ENCODE data around the gene DIPK1A. TPM values are rescaled to one million over a fixed set of nuclear protein-coding genes. Genes with fewer than 3 reads are reported as not detected.

Gene DIPK1A
- total and polyA plus RNA-seq, 2 experiments from 2014 or later = 26.6 to 51.6 TPM

GRCh38 chr1:92903765-92904164 is 57.5 kb downstream of the DIPK1A start:
- Histone ChIP-seq H3K9ac (no peak overlapping the region), H3F3A (ENCODE audit: insufficient read depth) (peaks cover 23% of the 10 kb centered on the region), H3K27ac (no peak overlapping the region), H3K4me2 (ENCODE audit: unreplicated experiment) (no peak overlapping the region), H3K9me3 (ENCODE audit: low read depth) (peaks cover 2% of the 10 kb centered on the region), H3K4me3 (no peak overlapping the region), H3K36me3 (ENCODE audit: low read depth) (no peaks in the 10 kb centered on the region; the same call in 1 of the 2 replicates), H3K79me2 (ENCODE audit: insufficient read depth) (0 out of 2 replicates have a peak, but pooled peaks cover 3% of the 10 kb centered on the region), H3K9me2 (ENCODE audit: insufficient read depth) (no peaks in the 10 kb centered on the region), H3K27me3 (replicated peaks; ENCODE audit: insufficient read depth) (no peaks in the 10 kb centered on the region), H2AFZ (no peak overlapping the region), H4K20me1 (ENCODE audit: insufficient read depth) (no peaks in the 10 kb centered on the region), H3K4me1 (ENCODE audit: insufficient read depth) (peaks cover 14% of the 10 kb centered on the region)
- TF ChIP-seq EZH2 (IDR thresholded peaks at IDR 0.05; ENCODE audit: insufficient read depth, poor library complexity, severe bottlenecking) = no peak
- TF ChIP-seq EZH2phosphoT487 (IDR thresholded peaks at IDR 0.05; ENCODE audit: insufficient read depth, low read depth) = no peak
- in situ Hi-C loops (cut with MboI) = no loop called here
- no peak for DNase-seq
- 91 to 100% methylated on average over 1 of the region's 1 CpG for WGBS, 2 experiments (ENCODE audit: low coverage in 1 of 2, low lambda C conversion rate in 2 of 2, missing lambda C conversion rate in 2 of 2)

GRCh38 chr1:92902406-92902744 is 58.9 kb downstream of the DIPK1A start:
- Histone ChIP-seq H3K4me2 (ENCODE audit: unreplicated experiment) (no peak overlapping the region), H3F3A (ENCODE audit: insufficient read depth) (peaks cover 9% of the 10 kb centered on the region; the same call in 1 of the 2 replicates), H3K9ac (no peak overlapping the region), H3K9me2 (ENCODE audit: insufficient read depth) (no peaks in the 10 kb centered on the region), H4K20me1 (ENCODE audit: insufficient read depth) (no peaks in the 10 kb centered on the region), H3K27ac (no peak overlapping the region), H3K27me3 (replicated peaks; ENCODE audit: insufficient read depth) (no peaks in the 10 kb centered on the region), H2AFZ (no peak overlapping the region), H3K4me1 (ENCODE audit: insufficient read depth) (no peaks in the 10 kb centered on the region), H3K9me3 (ENCODE audit: low read depth) (peaks cover 2% of the 10 kb centered on the region), H3K4me3 (no peak overlapping the region), H3K36me3 (ENCODE audit: low read depth) (no peaks in the 10 kb centered on the region; the same call in 1 of the 2 replicates), H3K79me2 (ENCODE audit: insufficient read depth) (0 out of 2 replicates have a peak, but pooled peaks cover 3% of the 10 kb centered on the region)
- in situ Hi-C loops (cut with MboI) = no loop called here
- no peak for DNase-seq
- 90 to 100% methylated on average over 1 of the region's 1 CpG for WGBS, 2 experiments (ENCODE audit: low coverage in 1 of 2, low lambda C conversion rate in 2 of 2, missing lambda C conversion rate in 2 of 2)
- TF ChIP-seq EZH2 (IDR thresholded peaks at IDR 0.05; ENCODE audit: insufficient read depth, poor library complexity, severe bottlenecking) (no peak), EZH2phosphoT487 (IDR thresholded peaks at IDR 0.05; ENCODE audit: insufficient read depth, low read depth) (no peak)

GRCh38 chr1:92901699-92902405 is 59.4 kb downstream of the DIPK1A start:
- Histone ChIP-seq H3K79me2 (ENCODE audit: insufficient read depth) (0 out of 2 replicates have a peak, but pooled peaks cover 3% of the 10 kb centered on the region), H3K36me3 (ENCODE audit: low read depth) (no peaks in the 10 kb centered on the region; the same call in 1 of the 2 replicates), H3K9me3 (ENCODE audit: low read depth) (peaks cover 2% of the 10 kb centered on the region), H3K27ac (no peak overlapping the region), H2AFZ (no peak overlapping the region), H3K4me3 (no peak overlapping the region), H3K4me1 (ENCODE audit: insufficient read depth) (no peaks in the 10 kb centered on the region), H3K9me2 (ENCODE audit: insufficient read depth) (no peaks in the 10 kb centered on the region), H3K4me2 (ENCODE audit: unreplicated experiment) (no peak overlapping the region), H3K27me3 (replicated peaks; ENCODE audit: insufficient read depth) (no peaks in the 10 kb centered on the region), H3K9ac (no peak overlapping the region), H4K20me1 (ENCODE audit: insufficient read depth) (no peaks in the 10 kb centered on the region), H3F3A (ENCODE audit: insufficient read depth) (0 out of 2 replicates have a peak, but pooled peaks cover 8% of the 10 kb centered on the region)
- no peak for DNase-seq
- TF ChIP-seq EZH2 (IDR thresholded peaks at IDR 0.05; ENCODE audit: insufficient read depth, poor library complexity, severe bottlenecking) = no peak
- no peak for TF ChIP-seq EZH2phosphoT487 (IDR thresholded peaks at IDR 0.05; ENCODE audit: insufficient read depth, low read depth)
- in situ Hi-C loops (cut with MboI) = no loop called here
- WGBS, 2 experiments (ENCODE audit: low coverage in 1 of 2, low lambda C conversion rate in 2 of 2, missing lambda C conversion rate in 2 of 2) = 93 to 100% methylated on average over 3 of the region's 3 CpGs

- 100% methylated on average over 1 of the region's 1 CpG for WGBS, 2 experiments (ENCODE audit: low coverage in 1 of 2, low lambda C conversion rate in 2 of 2, missing lambda C conversion rate in 2 of 2)
- no peak for DNase-seq
- Histone ChIP-seq H3K79me2 (ENCODE audit: insufficient read depth) (no peaks in the 10 kb centered on the region), H3K4me2 (ENCODE audit: unreplicated experiment) (no peak overlapping the region), H3K27me3 (replicated peaks; ENCODE audit: insufficient read depth) (no peaks in the 10 kb centered on the region), H3K27ac (no peak overlapping the region), H3K9me2 (ENCODE audit: insufficient read depth) (no peaks in the 10 kb centered on the region), H3F3A (ENCODE audit: insufficient read depth) (0 out of 2 replicates have a peak, but pooled peaks cover 8% of the 10 kb centered on the region), H3K4me3 (no peak overlapping the region), H2AFZ (no peak overlapping the region), H3K36me3 (ENCODE audit: low read depth) (no peaks in the 10 kb centered on the region; the same call in 1 of the 2 replicates), H3K4me1 (ENCODE audit: insufficient read depth) (no peaks in the 10 kb centered on the region), H3K9ac (no peak overlapping the region), H3K9me3 (ENCODE audit: low read depth) (peaks cover 2% of the 10 kb centered on the region), H4K20me1 (ENCODE audit: insufficient read depth) (no peaks in the 10 kb centered on the region)
- in situ Hi-C loops (cut with MboI) = no loop called here
- TF ChIP-seq EZH2 (IDR thresholded peaks at IDR 0.05; ENCODE audit: insufficient read depth, poor library complexity, severe bottlenecking) (no peak), EZH2phosphoT487 (IDR thresholded peaks at IDR 0.05; ENCODE audit: insufficient read depth, low read depth) (no peak)
Measured at GRCh38 chr1:92901126-92901525, 60.1 kb downstream of the DIPK1A start.
